ENCODE measurements around the gene SUCO.

The SUCO gene

DNA sequence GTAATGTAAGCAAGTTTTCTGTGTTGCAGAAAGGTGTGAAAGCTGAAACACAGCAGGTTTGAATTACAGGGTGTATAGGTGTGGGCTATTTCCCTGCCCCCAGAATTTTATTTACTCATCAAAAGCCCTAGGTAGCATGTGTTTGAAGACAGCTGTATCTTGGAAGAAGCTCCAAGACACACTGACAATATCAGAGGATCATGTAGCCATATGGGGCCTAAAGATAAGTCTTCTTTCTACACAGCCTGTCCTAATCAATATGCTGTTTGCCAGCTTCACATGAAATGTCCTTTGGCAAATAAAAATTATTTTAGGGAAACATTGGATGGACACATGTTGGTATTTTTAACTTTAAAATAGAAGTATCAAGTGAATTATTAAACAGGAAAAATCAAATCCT is 17.5 kb upstream of the SUCO start:
- no peak overlapping the region for H3K4me3 ChIP-seq (ENCODE audit: low read length)
- no peak overlapping the region for H3K9ac ChIP-seq (ENCODE audit: low read length)
- no peaks in the 10 kb centered on the region for H4K20me1 ChIP-seq (ENCODE audit: insufficient read depth, low read length)
- no peaks in the 10 kb centered on the region for H3K36me3 ChIP-seq (replicated peaks; ENCODE audit: low read depth, low read length)
- no peak overlapping the region for H2AFZ ChIP-seq (ENCODE audit: low read depth, low read length)
- H3K79me2 ChIP-seq (ENCODE audit: low read length): no peaks in the 10 kb centered on the region
- H3K27ac ChIP-seq (ENCODE audit: low read length): no peak overlapping the region
- no peaks in the 10 kb centered on the region for H3K9me3 ChIP-seq (ENCODE audit: insufficient read depth, low read length)
- H3K27me3 ChIP-seq (ENCODE audit: low read depth, low read length): no peaks in the 10 kb centered on the region
- TF ChIP-seq EZH2phosphoT487 (IDR thresholded peaks at IDR 0.05; ENCODE audit: low read depth): no peak
- TF ChIP-seq, protein P1, sequence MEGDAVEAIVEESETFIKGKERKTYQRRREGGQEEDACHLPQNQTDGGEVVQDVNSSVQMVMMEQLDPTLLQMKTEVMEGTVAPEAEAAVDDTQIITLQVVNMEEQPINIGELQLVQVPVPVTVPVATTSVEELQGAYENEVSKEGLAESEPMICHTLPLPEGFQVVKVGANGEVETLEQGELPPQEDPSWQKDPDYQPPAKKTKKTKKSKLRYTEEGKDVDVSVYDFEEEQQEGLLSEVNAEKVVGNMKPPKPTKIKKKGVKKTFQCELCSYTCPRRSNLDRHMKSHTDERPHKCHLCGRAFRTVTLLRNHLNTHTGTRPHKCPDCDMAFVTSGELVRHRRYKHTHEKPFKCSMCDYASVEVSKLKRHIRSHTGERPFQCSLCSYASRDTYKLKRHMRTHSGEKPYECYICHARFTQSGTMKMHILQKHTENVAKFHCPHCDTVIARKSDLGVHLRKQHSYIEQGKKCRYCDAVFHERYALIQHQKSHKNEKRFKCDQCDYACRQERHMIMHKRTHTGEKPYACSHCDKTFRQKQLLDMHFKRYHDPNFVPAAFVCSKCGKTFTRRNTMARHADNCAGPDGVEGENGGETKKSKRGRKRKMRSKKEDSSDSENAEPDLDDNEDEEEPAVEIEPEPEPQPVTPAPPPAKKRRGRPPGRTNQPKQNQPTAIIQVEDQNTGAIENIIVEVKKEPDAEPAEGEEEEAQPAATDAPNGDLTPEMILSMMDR (IDR thresholded peaks at IDR 0.05; ENCODE audit: low read depth, low read length): no peak
- peaks cover 10% of the 10 kb centered on the region for H3K4me1 ChIP-seq (ENCODE audit: low read length)
- H3K4me2 ChIP-seq (ENCODE audit: low read length): no peak overlapping the region

DNA sequence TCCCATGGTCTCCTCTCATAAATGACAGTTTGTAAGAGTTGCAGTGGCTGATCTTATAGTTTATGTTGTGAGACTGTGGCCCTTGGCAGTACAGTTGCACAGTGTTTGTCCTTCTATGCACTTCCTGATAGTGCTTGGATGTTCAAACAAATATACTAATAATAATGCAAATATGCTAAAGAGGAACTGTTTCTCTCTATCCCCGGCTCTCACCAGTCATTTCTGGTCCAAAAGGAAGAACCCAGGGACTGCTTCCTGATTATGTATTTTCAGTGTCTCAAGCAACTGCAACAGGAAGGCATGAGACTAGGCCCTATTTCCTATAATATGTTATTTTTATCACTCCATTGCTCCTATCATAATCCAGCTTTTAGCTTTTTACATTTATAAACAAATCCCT is 17.0 kb upstream of the SUCO start:
- Histone ChIP-seq H2AFZ (ENCODE audit: low read depth, low read length) (no peak overlapping the region), H4K20me1 (ENCODE audit: insufficient read depth, low read length) (no peaks in the 10 kb centered on the region), H3K4me2 (ENCODE audit: low read length) (no peak overlapping the region), H3K27me3 (ENCODE audit: low read depth, low read length) (no peaks in the 10 kb centered on the region), H3K9me3 (ENCODE audit: insufficient read depth, low read length) (no peaks in the 10 kb centered on the region), H3K27ac (ENCODE audit: low read length) (no peak overlapping the region), H3K9ac (ENCODE audit: low read length) (no peak overlapping the region), H3K4me3 (ENCODE audit: low read length) (no peak overlapping the region), H3K4me1 (ENCODE audit: low read length) (peaks cover 10% of the 10 kb centered on the region), H3K36me3 (replicated peaks; ENCODE audit: low read depth, low read length) (no peaks in the 10 kb centered on the region), H3K79me2 (ENCODE audit: low read length) (no peaks in the 10 kb centered on the region)
- TF ChIP-seq EZH2phosphoT487 (IDR thresholded peaks at IDR 0.05; ENCODE audit: low read depth): no peak
- TF ChIP-seq, protein P1 (IDR thresholded peaks at IDR 0.05; ENCODE audit: low read depth, low read length): no peak

DNA sequence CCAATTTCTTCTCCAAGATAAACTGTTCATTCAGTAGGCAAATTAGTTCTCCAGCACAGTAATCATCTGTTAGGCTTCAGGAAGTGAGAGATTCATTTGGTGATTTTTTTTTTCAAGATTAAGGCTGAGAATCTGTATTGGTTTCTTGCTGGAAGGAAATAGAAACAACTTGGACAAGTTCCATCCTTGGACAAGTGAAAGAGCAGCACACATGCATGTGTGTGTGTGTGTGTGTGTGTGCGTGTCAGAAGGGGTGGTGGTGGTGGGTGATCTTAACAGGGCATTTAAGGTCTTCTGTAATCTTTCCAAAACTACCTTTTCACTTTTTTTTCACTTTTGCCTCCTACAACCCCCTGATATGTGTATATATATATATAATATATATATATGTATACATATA is 15.9 kb upstream of the SUCO start:
- no peak for TF ChIP-seq EZH2phosphoT487 (IDR thresholded peaks at IDR 0.05; ENCODE audit: low read depth)
- TF ChIP-seq, protein P1 (IDR thresholded peaks at IDR 0.05; ENCODE audit: low read depth, low read length): no peak
- no peak overlapping the region for H3K9ac ChIP-seq (ENCODE audit: low read length)
- H4K20me1 ChIP-seq (ENCODE audit: insufficient read depth, low read length): no peaks in the 10 kb centered on the region
- no peak overlapping the region for H2AFZ ChIP-seq (ENCODE audit: low read depth, low read length)
- H3K79me2 ChIP-seq (ENCODE audit: low read length): no peaks in the 10 kb centered on the region
- H3K36me3 ChIP-seq (replicated peaks; ENCODE audit: low read depth, low read length): no peaks in the 10 kb centered on the region
- H3K27ac ChIP-seq (ENCODE audit: low read length): no peak overlapping the region
- no peak overlapping the region for H3K4me3 ChIP-seq (ENCODE audit: low read length)
- H3K4me1 ChIP-seq (ENCODE audit: low read length): peaks cover 10% of the 10 kb centered on the region
- H3K27me3 ChIP-seq (ENCODE audit: low read depth, low read length): no peaks in the 10 kb centered on the region
- no peak overlapping the region for H3K4me2 ChIP-seq (ENCODE audit: low read length)
- H3K9me3 ChIP-seq (ENCODE audit: insufficient read depth, low read length): no peaks in the 10 kb centered on the region

DNA sequence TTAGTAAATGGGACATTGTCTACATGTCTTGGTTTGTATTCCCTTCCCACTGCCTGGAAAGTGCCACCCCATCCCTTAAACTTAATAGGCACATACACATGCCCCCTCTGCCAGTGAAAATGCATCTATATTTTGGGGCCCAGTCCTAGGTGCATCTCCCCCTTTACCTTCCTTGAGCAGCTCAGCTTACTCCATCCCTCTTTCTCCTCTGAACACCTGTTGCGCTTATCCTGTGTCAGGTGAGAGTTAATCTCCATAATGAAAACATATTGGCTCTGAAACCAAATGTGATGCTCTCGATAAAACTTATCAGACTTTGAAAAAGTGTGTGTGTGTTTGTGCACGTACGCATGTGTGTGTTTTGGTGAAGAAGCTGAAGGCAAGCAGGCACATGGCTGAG is 15.4 kb upstream of the SUCO start:
- Histone ChIP-seq H3K27me3 (ENCODE audit: low read depth, low read length) (no peaks in the 10 kb centered on the region), H3K36me3 (replicated peaks; ENCODE audit: low read depth, low read length) (no peaks in the 10 kb centered on the region), H3K4me1 (ENCODE audit: low read length) (peaks cover 10% of the 10 kb centered on the region), H2AFZ (ENCODE audit: low read depth, low read length) (no peak overlapping the region), H3K27ac (ENCODE audit: low read length) (no peak overlapping the region), H3K79me2 (ENCODE audit: low read length) (no peaks in the 10 kb centered on the region), H4K20me1 (ENCODE audit: insufficient read depth, low read length) (no peaks in the 10 kb centered on the region), H3K4me2 (ENCODE audit: low read length) (no peak overlapping the region), H3K4me3 (ENCODE audit: low read length) (no peak overlapping the region), H3K9ac (ENCODE audit: low read length) (no peak overlapping the region), H3K9me3 (ENCODE audit: insufficient read depth, low read length) (no peaks in the 10 kb centered on the region)
- TF ChIP-seq EZH2phosphoT487 (IDR thresholded peaks at IDR 0.05; ENCODE audit: low read depth): no peak
- TF ChIP-seq, protein P1 (IDR thresholded peaks at IDR 0.05; ENCODE audit: low read depth, low read length): no peak
